Pancreas (tissue), 10 donors: ENCODE results near the gene MCRIP1. TPM values are rescaled to one million over a fixed set of nuclear protein-coding genes. Genes with fewer than 3 reads are reported as not detected.

Experiments
- ATAC-seq, 4 donors: fragments of 200-7000 bp; cut with Tn5 transposase; one replicate each; pipeline versions ENCODE4 v1.8.0 to v1.9.1; 2020; ENCODE audit warnings: mild to moderate bottlenecking in 4 of 4, moderate library complexity in 4 of 4
- DNase-seq, 6 donors: peaks; one replicate each; pipeline ENCODE4 v3.0.0-alpha.2; 2020
- FAIRE-seq: peaks from 2 replicates; lab custom pipeline; 2012; peaks lifted over from hg19 to GRCh38; lab: Jason Lieb, UNC
- H3K27ac ChIP-seq, 4 donors: fragments of 200-600 bp; sonication (generic); 1 replicate in 3 of 4; 2 replicates in 1 of 4; pipeline versions ENCODE4 v1.5.0 to v1.8.0; 2020
- H3K27me3 ChIP-seq, 4 donors: fragments of 200-600 bp; one replicate each; pipeline ENCODE4 v1.8.0; 2021
- H3K36me3 ChIP-seq, 3 donors: fragments of 200-600 bp; sonication (generic) in 1 of 3; one replicate each; pipeline versions ENCODE4 v1.5.0 to v1.8.0; 2020 to 2021
- H3K4me1 ChIP-seq, 3 donors: fragments of 200-600 bp; one replicate each; pipeline ENCODE4 v1.8.0; 2021
- H3K4me3 ChIP-seq, 4 donors: fragments of 200-600 bp; sonication (generic) in 2 of 4; one replicate each; pipeline versions ENCODE4 v1.5.0 to v1.8.0; 2020 to 2021
- H3K9me3 ChIP-seq, 4 donors: fragments of 200-600 bp; one replicate each; pipeline ENCODE4 v1.8.0; 2021
- WGBS, 2 donors: extraction: QIAGEN DNeasy Blood & Tissue Kit; methylation state at CpG; one replicate each; pipeline ENCODE4 v1.1.7; 2013; 5-methylcytosine and 5-hydroxymethylcytosine counted together
- intact Hi-C, 3 donors: fragments of 100-400 bp; cut with DNase I; formaldehyde crosslinking; loops; one replicate each; pipeline versions ENCODE4 v1.11.1 to v1.14.2; 2022
- polyA plus RNA-seq, 2 donors: library from polyadenylated mRNA; stranded (reverse); fragments of 200-250 nt; gene quantifications; one replicate each; pipeline ENCODE4 v1.2.3, GENCODE V29; 2013
- total RNA-seq, 6 donors: library from RNA; stranded (reverse); fragmentation: NEBNext Ultra II Directional in 4 of 6; extraction: Animal tissue kit (Norgen Biotek cat#: 25700) in 4 of 6; gene quantifications; one replicate each; pipeline versions ENCODE4 v1.2.1 to v1.2.4, GENCODE V29; 2021 to 2023
- TF ChIP-seq, protein P1 (sequence below), 4 donors: fragments of 200-600 bp; sonication (generic) in 3 of 4; IDR thresholded peaks; one replicate each; pipeline versions ENCODE4 v1.5.0 to v1.8.0; 2021; ENCODE audit warnings: antibody characterized with exemption in 4 of 4
- donor health status: healthy with polysubstance abuse.
- donor health status: DM: no; HTN: no; CAD: no; lungs with moderate emphysema.
- donor health status: DM: no; HTN: no; CAD: no.
- donor health status: control.
- donor health status: control.
- donor health status: Bipolar disorder and iron deficiency.
- donor health status: DM: yes; HTN: yes; CAD: no.
- donor health status: DM: no; HTN: no; CAD: no.
- donor health status: DM: no; HTN: no; CAD: no.
- donor health status: DM: yes; HTN: yes; CAD: no.

Gene MCRIP1
- total and polyA plus RNA-seq, 8 donors = 28.9 to 203 (median 55.8) TPM

DNA sequence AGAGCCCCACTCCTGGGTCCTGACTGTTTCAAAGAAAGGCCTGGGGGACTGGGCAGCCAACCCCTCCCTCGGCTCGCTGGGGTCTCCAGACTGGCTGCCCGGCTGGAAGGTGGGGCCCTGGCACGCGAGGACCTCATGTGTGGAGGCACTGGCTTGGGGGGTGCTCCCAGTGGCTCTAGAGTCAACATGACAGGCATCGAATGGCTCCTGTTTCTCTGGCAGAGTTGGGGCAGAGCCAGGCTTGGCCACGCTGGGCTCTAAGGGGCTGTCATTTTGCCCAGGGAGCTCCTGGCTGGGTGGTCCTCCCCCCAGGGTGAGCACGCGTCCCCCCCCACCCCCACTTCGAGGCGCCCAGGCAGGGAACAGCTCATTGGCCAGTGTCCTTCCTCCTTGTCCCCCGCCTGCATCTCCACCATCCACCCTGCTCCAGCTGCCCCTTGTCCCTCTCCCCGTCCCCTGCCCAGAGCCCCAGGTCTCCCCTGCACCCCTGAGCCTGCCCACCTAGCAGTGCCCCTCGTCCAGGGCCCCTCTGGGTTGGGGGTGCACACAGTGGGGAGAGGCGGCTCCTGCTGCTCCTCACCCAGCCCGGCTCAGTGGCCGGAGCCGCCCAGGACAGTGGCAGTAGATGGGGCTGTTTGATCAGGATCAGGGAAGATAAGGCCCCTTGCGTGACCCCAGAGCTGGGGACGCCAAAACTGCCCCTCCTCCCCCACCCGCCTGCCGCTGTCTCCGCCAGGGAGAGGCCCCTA lies 26.5 kb downstream of the MCRIP1 start:
- H3K9me3 ChIP-seq = no peaks in the 10 kb centered on the region
- DNase-seq (peak in 2 of 6 donors; percentile 23 to 60), FAIRE-seq (no peak), ATAC-seq (no peak)
- intact Hi-C loops = no loop called here
- TF ChIP-seq, protein P1, sequence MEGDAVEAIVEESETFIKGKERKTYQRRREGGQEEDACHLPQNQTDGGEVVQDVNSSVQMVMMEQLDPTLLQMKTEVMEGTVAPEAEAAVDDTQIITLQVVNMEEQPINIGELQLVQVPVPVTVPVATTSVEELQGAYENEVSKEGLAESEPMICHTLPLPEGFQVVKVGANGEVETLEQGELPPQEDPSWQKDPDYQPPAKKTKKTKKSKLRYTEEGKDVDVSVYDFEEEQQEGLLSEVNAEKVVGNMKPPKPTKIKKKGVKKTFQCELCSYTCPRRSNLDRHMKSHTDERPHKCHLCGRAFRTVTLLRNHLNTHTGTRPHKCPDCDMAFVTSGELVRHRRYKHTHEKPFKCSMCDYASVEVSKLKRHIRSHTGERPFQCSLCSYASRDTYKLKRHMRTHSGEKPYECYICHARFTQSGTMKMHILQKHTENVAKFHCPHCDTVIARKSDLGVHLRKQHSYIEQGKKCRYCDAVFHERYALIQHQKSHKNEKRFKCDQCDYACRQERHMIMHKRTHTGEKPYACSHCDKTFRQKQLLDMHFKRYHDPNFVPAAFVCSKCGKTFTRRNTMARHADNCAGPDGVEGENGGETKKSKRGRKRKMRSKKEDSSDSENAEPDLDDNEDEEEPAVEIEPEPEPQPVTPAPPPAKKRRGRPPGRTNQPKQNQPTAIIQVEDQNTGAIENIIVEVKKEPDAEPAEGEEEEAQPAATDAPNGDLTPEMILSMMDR (IDR thresholded peaks at IDR 0.05) = no peak
- H3K4me1 ChIP-seq = peaks cover 0 to 11% (median 10%) of the 10 kb centered on the region in 3 donors
- no peak overlapping the region for H3K27ac ChIP-seq
- peaks cover 0 to 8% (median 2%) of the 10 kb centered on the region in 4 donors for H3K27me3 ChIP-seq
- 14 to 19% methylated on average over 23 of the region's 23 CpGs for WGBS, 2 donors
- H3K4me3 ChIP-seq = no peak overlapping the region
- no peaks in the 10 kb centered on the region for H3K36me3 ChIP-seq

DNA sequence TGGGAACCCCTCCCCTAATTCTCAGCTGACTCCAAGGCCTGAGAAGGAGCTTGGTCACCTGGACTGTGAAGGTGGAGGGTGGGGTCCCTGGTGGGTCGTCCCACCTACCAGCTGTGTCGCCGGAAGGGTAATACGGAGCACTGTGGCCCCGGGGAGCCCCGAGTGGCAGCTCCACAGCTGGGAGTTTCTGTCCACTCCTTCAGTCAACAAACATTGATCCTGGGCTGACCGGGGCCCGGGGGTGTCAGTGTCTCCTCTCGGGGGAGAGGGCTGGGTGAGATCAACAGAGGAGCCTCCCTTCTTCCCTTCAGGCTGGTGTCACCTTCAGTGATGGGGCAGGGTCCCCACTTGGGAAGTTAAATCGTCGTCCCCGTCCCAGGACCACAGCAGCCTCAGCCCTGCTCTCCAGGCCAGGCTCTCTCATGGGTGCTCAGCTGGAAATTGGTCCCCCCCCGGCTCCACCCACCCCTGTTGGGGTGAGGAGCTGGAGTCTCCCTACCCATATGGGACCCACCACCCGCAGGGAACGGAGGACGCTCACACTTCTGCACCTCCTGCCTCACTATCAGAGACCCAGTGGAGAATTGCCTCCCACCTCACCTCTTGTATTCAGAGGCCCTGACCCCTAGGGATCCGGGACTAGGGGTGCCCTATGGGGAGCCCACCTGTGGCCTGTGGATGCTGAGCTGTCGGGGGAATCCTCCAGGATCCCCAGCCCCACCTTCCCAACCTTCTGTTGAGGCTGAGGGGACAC lies 27.2 kb downstream of the MCRIP1 start:
- TF ChIP-seq, protein P1 (IDR thresholded peaks at IDR 0.05) = no peak
- ATAC-seq (no peak), DNase-seq (peak in 2 of 6 donors; percentile 20 to 69), FAIRE-seq (no peak)
- no peaks in the 10 kb centered on the region for H3K9me3 ChIP-seq
- H3K4me1 ChIP-seq = peaks cover 0 to 11% (median 10%) of the 10 kb centered on the region in 3 donors
- peaks cover 0 to 8% (median 2%) of the 10 kb centered on the region in 4 donors for H3K27me3 ChIP-seq
- H3K36me3 ChIP-seq = no peaks in the 10 kb centered on the region
- WGBS, 2 donors = 35 to 43% methylated on average over 18 of the region's 18 CpGs
- no peak overlapping the region for H3K27ac ChIP-seq
- no peak overlapping the region for H3K4me3 ChIP-seq
- intact Hi-C loops = no loop called here

DNA sequence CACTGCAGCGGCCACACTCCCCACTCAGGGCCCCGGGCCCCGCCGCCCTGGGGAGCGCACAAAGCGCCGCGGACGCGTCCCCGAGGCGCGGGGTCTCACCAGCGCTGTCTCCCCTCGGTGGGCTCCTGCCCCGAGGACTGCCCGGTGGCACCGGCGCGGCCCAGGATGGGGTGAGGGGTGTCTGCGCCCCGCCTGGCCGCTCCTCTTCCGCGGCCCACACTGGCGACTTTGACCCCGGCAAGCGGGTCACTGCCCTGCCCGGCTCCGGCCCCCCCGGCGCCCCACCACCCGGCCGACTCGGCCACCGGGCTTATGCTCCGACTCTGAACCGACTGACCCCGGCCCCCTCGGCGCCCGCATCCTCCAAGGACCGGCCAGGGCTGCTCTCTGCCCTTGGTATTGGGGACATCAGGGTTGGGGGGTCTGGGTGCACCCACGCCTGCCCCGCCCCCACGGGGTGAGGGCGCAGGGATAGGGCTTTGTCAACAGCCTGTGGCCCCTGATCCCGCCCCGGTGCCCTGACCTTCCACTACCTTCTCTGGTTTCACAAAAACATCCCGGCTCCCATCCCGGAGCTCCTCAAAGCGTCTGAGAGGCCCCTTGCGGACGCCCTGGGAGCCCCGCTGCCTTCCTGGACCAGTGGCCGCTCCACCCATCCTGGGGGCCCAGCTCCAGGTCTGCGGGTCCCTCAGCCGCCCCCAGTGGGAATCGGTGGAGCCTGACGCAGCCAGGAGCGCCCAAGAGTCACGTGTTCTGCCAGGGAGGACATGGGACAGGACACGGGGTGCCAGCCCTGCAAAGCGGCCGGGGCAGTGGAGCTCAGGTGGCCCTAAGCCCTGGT lies 28.3 kb downstream of the MCRIP1 start:
- Histone ChIP-seq H3K9me3 (no peaks in the 10 kb centered on the region), H3K27ac (no peak overlapping the region), H3K36me3 (no peaks in the 10 kb centered on the region), H3K4me3 (peak overlapping the region in 1 of 4 donors; percentile 28), H3K27me3 (peaks cover 0 to 8% (median 2%) of the 10 kb centered on the region in 4 donors), H3K4me1 (peaks cover 0 to 11% (median 10%) of the 10 kb centered on the region in 3 donors)
- peak; percentile 43 to 61 (median 49) for ATAC-seq
- WGBS, 2 donors = 2% methylated on average over 53 to 65 of the region's 65 CpGs
- peak in 3 of 6 donors; percentile 50 to 82 (median 63) for DNase-seq
- intact Hi-C loops = no loop called here
- FAIRE-seq = no peak
- TF ChIP-seq, protein P1 (IDR thresholded peaks at IDR 0.05) = no peak

DNA sequence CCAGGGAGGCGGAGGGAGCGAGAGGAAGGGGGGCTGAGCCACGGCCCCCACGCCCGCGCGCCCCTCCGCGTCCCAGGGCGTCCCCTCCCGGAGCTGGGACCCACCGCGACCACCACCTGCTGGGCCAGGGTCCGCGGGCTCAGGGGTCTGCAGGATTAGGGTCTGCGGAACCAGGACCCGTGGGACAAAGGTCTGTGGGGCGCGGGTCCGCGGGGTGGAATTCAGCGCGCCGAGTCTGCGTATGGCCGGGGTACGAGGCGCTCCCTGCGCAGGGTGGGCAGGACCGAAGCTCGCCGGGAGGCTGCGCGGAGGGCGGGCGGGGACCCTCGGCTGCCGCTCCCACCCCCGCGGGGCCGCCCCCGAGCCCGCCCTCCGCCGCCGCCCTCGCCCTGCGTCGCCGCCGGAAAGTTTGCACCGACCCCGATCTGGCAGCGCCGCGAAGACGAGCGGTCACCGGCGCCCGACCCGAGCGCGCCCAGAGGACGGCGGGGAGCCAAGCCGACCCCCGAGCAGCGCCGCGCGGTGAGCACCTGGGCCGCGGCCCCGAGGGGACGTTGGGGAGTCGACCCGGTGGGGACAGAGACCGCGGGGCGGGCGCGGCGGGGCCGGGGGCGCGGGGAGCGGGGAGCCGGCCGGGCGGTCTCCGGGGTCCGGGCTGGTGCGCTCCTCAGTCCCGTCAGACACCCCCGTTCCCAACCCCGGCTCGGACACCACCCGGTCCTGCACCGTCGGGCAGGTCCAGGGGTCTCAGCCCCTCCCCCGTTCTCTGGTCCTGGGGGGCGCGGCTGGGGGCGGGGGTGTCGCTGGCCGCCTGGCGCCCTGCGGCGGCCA lies 29.1 kb downstream of the MCRIP1 start, which contains the start of gene GCGR:
TSS of gene GCGR (plus strand) at position 423 of the 831 bp plus-strand sequence. CDS start 4,869 bp downstream, outside the sequence.
- H3K27me3 ChIP-seq = peaks cover 0 to 8% (median 2%) of the 10 kb centered on the region in 4 donors
- 1% methylated on average over 55 to 110 of the region's 110 CpGs for WGBS, 2 donors
- peak in 1 of 4 donors; percentile 23 for ATAC-seq

More for the DNA sequence above, 29.1 kb downstream of the MCRIP1 start, which contains the start of gene GCGR:
- Histone ChIP-seq H3K4me3 (peak within 1 kb of the TSS in 1 of 4 donors; percentile 28), H3K9me3 (no peaks in the 10 kb centered on the region), H3K27ac (no peak within 1 kb of the TSS), H3K4me1 (peaks cover 0 to 11% (median 10%) of the 10 kb centered on the region in 3 donors), H3K36me3 (no peaks in the 10 kb centered on the region)
- FAIRE-seq = no peak
- TF ChIP-seq, protein P1 (IDR thresholded peaks at IDR 0.05) = no peak
- peak in 2 of 6 donors; percentile 33 to 74 for DNase-seq
- intact Hi-C loops = no loop called here
